Measurements from ENCODE around the gene PRRC2C. TPM values are rescaled to one million over a fixed set of nuclear protein-coding genes. Genes with fewer than 3 reads are reported as not detected.
"Not testable (repeated sequence)": the region's sequence is repeated elsewhere in the genome, so short reads cannot be mapped to it uniquely, and the experiment has no call there.

Gene PRRC2C
- total RNA-seq, 1 experiment from 2014 or later: 222 TPM

- CTCF ChIA-PET: no interaction called here
Measured at GRCh38 chr1:171613282-171613681, 128.0 kb downstream of the PRRC2C start.

DNA sequence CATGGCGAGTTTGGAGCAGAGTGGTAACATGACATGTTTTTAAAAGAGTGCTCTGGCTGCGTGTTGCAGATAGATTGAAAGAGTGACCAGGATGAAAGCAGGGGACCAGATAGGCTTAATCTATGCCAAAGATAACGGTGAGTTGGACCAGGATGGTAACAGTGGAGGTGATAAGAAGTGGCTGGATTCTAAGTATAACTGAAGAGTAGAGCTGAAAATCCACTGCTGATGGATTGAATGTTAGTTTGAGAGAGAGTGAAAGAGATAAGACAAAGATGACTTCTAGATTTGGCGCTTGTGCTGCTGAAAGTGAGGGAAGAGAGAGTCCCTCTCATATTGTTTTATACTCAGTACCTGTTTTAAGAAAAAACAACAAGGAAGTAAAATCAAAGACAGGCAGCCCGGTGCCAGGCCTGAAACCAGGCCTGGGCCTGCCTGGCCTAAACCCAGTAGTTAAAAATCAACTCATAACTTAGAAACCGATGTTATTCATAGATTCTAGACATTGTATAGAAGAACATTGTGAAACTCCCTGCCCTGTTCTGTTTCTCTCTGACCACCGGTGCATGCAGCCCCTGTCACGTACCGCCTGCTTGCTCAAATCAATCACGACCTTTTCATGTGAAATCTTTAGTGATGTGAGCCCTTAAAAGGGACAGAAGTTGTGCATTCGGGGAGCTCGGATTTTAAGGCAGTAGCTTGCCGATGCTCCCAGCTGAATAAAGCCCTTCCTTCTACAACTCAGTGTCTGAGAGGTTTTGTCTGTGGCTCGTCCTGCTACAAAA, 130.0 kb downstream of the PRRC2C start:
- H3K27me3 ChIP-seq (replicated peaks; ENCODE audit: insufficient read depth, low read depth, low read length, poor library complexity); DNase-seq (ENCODE audit: low spot score); H3K4me3 ChIP-seq (ENCODE audit: low read depth, low read length, poor library complexity, severe bottlenecking); CTCF ChIA-PET; H3K27ac ChIP-seq (ENCODE audit: low read depth, low read length, poor library complexity, severe bottlenecking); H3K4me1 ChIP-seq (ENCODE audit: insufficient read depth, low read length, poor library complexity, severe bottlenecking); H3K9me3 ChIP-seq (ENCODE audit: low read depth, low read length, poor library complexity, severe bottlenecking); H3K36me3 ChIP-seq (ENCODE audit: insufficient read depth, low read length, poor library complexity, severe bottlenecking); intact Hi-C loops (cut with micrococcal nuclease; ENCODE audit: unreplicated experiment); BruUV-seq (replicated peaks); POLR2A ChIA-PET (ENCODE audit: low non-redundant PET): not testable (repeated sequence)

More at GRCh38 chr1:171613282-171613681, 128.0 kb downstream of the PRRC2C start:
- TF ChIP-seq CTCF (conservative IDR thresholded peaks at IDR 0.05; ENCODE audit: low read depth, low read length) (no peak), EZH2 (IDR thresholded peaks at IDR 0.05; ENCODE audit: borderline replicate concordance, low read depth, low read length, poor library complexity, severe bottlenecking) (no peak)
- H3K9me3 ChIP-seq (ENCODE audit: low read depth, low read length, poor library complexity, severe bottlenecking): no peaks in the 10 kb centered on the region
- H3K27ac ChIP-seq (ENCODE audit: low read depth, low read length, poor library complexity, severe bottlenecking): no peak overlapping the region
- no peaks in the 10 kb centered on the region for H3K4me1 ChIP-seq (ENCODE audit: insufficient read depth, low read length, poor library complexity, severe bottlenecking)
- no peaks in the 10 kb centered on the region for H3K36me3 ChIP-seq (ENCODE audit: insufficient read depth, low read length, poor library complexity, severe bottlenecking)
- no peaks in the 10 kb centered on the region for H3K27me3 ChIP-seq (replicated peaks; ENCODE audit: insufficient read depth, low read depth, low read length, poor library complexity)
- intact Hi-C loops (cut with micrococcal nuclease; ENCODE audit: unreplicated experiment): no loop called here
- BruUV-seq (replicated peaks): no TSS peak
- no peak overlapping the region for H3K4me3 ChIP-seq (ENCODE audit: low read depth, low read length, poor library complexity, severe bottlenecking)
- DNase-seq (ENCODE audit: low spot score): no peak
- POLR2A ChIA-PET (ENCODE audit: low non-redundant PET): no interaction called here

GRCh38 chr1:171616586-171616985, 131.3 kb downstream of the PRRC2C start:
- Histone ChIP-seq H3K27ac (ENCODE audit: low read depth, low read length, poor library complexity, severe bottlenecking) (no peak overlapping the region), H3K27me3 (replicated peaks; ENCODE audit: insufficient read depth, low read depth, low read length, poor library complexity) (no peaks in the 10 kb centered on the region), H3K9me3 (ENCODE audit: low read depth, low read length, poor library complexity, severe bottlenecking) (no peaks in the 10 kb centered on the region), H3K36me3 (ENCODE audit: insufficient read depth, low read length, poor library complexity, severe bottlenecking) (no peaks in the 10 kb centered on the region), H3K4me3 (ENCODE audit: low read depth, low read length, poor library complexity, severe bottlenecking) (no peak overlapping the region), H3K4me1 (ENCODE audit: insufficient read depth, low read length, poor library complexity, severe bottlenecking) (no peaks in the 10 kb centered on the region)
- no peak for DNase-seq (ENCODE audit: low spot score)
- TF ChIP-seq EZH2 (IDR thresholded peaks at IDR 0.05; ENCODE audit: borderline replicate concordance, low read depth, low read length, poor library complexity, severe bottlenecking): no peak
- no peak for TF ChIP-seq CTCF (conservative IDR thresholded peaks at IDR 0.05; ENCODE audit: low read depth, low read length)
- ChIA-PET POLR2A (ENCODE audit: low non-redundant PET) (no interaction called here), CTCF (no interaction called here)
- intact Hi-C loops (cut with micrococcal nuclease; ENCODE audit: unreplicated experiment): no loop called here
- no TSS peak for BruUV-seq (replicated peaks)

DNA sequence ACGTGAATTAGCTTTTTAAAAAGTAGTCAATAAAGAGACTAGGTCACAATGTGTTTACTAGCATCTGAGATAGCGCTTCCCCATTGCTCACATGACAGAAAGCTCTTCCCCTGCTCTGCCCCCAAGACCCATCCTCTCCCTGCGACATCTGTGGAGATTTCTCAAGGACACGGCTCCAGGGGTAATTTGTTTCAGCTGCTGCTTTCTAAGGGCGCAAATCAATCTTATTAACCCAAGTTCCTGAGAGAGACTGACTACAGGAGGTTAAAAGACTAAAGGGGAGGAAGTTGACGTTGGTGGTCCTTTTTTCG, 136.8 kb downstream of the PRRC2C start, which contains the start of gene MYOCOS:
TSS of gene MYOCOS (plus strand) at position 92 of the 311 bp plus-strand sequence. CDS start 1,641 bp downstream, outside the sequence.
- Histone ChIP-seq H3K9me3 (ENCODE audit: low read depth, low read length, poor library complexity, severe bottlenecking) (no peaks in the 10 kb centered on the region), H3K4me1 (ENCODE audit: insufficient read depth, low read length, poor library complexity, severe bottlenecking) (no peaks in the 10 kb centered on the region), H3K27ac (ENCODE audit: low read depth, low read length, poor library complexity, severe bottlenecking) (no peak within 1 kb of the TSS), H3K36me3 (ENCODE audit: insufficient read depth, low read length, poor library complexity, severe bottlenecking) (no peaks in the 10 kb centered on the region), H3K27me3 (replicated peaks; ENCODE audit: insufficient read depth, low read depth, low read length, poor library complexity) (no peaks in the 10 kb centered on the region), H3K4me3 (ENCODE audit: low read depth, low read length, poor library complexity, severe bottlenecking) (no peak within 1 kb of the TSS)
- no peak for DNase-seq (ENCODE audit: low spot score)
- intact Hi-C loops (cut with micrococcal nuclease; ENCODE audit: unreplicated experiment): no loop called here
- ChIA-PET POLR2A (ENCODE audit: low non-redundant PET) (no interaction called here), CTCF (interaction anchor here (0.6 kb wide), 1 partner anchor 200 kb away, joined by 3 read pairs; no protein-coding TSS in a partner anchor)
- TF ChIP-seq EZH2 (IDR thresholded peaks at IDR 0.05; ENCODE audit: borderline replicate concordance, low read depth, low read length, poor library complexity, severe bottlenecking): no peak
- TF ChIP-seq CTCF (conservative IDR thresholded peaks at IDR 0.05; ENCODE audit: low read depth, low read length): no peak
- BruUV-seq (replicated peaks): no TSS peak

Measured in A673 (cell line).